KMS-11 (cell line): ENCODE data around the gene PIK3R1.

Experiments
- H2AFZ ChIP-seq: fragments of 200-600 bp; sonication (generic); 2 replicates; pipeline ENCODE4 v1.6.1; 2016; ENCODE audit warnings: antibody characterized with exemption, mixed run types, low read depth
- H3K27ac ChIP-seq: fragments of 200-600 bp; sonication (generic); 2 replicates; pipeline ENCODE4 v1.6.1; 2016; ENCODE audit warnings: mild to moderate bottlenecking, mixed run types
- H3K27me3 ChIP-seq: fragments of 200-600 bp; sonication (generic); 2 replicates; pipeline ENCODE4 v1.6.1; 2017; ENCODE audit warnings: mild to moderate bottlenecking, low read depth, mixed run types, moderate library complexity; ENCODE audit not compliant: insufficient read depth
- H3K36me3 ChIP-seq: fragments of 200-600 bp; sonication (generic); 2 replicates; pipeline ENCODE4 v1.6.1; 2017; ENCODE audit warnings: mild to moderate bottlenecking, mixed run types; ENCODE audit not compliant: insufficient read depth
- H3K4me1 ChIP-seq: fragments of 200-600 bp; sonication (generic); 2 replicates; pipeline ENCODE4 v1.6.1; 2016; ENCODE audit warnings: mild to moderate bottlenecking, low read depth, mixed run types; ENCODE audit not compliant: poor library complexity, severe bottlenecking
- H3K4me2 ChIP-seq: fragments of 200-600 bp; sonication (generic); 2 replicates; pipeline ENCODE4 v1.7.0; 2016; ENCODE audit warnings: mild to moderate bottlenecking, mixed run types
- H3K4me3 ChIP-seq: fragments of 200-600 bp; sonication (generic); IDR thresholded peaks from 2 replicates; pipeline ENCODE4 v1.6.1; 2017; ENCODE audit warnings: low read depth, low read length, mixed read lengths; ENCODE audit not compliant: insufficient read depth
- H3K79me2 ChIP-seq: fragments of 200-600 bp; sonication (generic); 2 replicates; pipeline ENCODE4 v1.6.1; 2016; ENCODE audit warnings: low read depth, mixed run types; ENCODE audit not compliant: insufficient read depth
- H3K9ac ChIP-seq: fragments of 200-600 bp; sonication (generic); 2 replicates; pipeline ENCODE4 v1.6.1; 2016; ENCODE audit warnings: mild to moderate bottlenecking, mixed run types
- H4K20me1 ChIP-seq: fragments of 200-600 bp; sonication (generic); 2 replicates; pipeline ENCODE4 v1.6.1; 2016; ENCODE audit warnings: mild to moderate bottlenecking, mixed run types; ENCODE audit not compliant: insufficient read depth
- TF ChIP-seq, protein P1 (sequence below): fragments of 200-600 bp; sonication (generic); conservative IDR thresholded peaks from 2 replicates; pipeline ENCODE4 v1.6.1; 2017; ENCODE audit warnings: low read depth, mild to moderate bottlenecking, antibody characterized with exemption, low read length, moderate library complexity, mixed read lengths

Gene PIK3R1

DNA sequence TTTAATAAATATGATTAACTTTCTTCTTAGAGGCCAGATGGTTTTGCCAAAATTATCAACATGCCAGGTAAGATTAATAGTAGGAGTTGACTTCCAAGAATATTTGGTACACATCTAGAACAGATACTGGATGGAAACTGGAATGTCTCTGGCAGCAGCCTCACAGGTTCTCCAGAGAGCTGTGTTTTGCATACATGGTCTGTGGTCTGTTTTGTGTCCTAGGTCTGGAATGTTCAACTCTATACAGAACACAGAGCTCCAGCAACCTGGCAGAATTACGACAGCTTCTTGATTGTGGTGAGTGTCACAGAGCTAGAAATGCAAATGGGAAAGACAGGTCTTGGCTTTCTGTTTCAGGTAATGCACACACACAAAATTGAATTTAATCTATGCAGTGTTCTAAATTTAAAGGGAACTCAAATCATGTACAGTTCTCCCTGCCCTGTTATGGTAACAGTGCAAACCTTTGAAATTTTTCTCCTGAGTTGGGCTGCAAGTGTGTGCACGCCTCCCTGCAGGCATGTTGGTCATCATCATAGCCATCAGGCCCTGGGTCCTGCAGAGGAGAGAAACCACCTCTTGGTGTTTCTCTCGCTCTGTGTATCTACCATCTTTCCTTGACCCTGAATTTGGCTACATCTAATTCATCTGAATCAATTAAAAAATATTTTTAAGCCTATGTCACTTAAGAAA lies 58.3 kb downstream of the PIK3R1 start:
- H4K20me1 ChIP-seq, result no peaks in the 10 kb centered on the region

DNA sequence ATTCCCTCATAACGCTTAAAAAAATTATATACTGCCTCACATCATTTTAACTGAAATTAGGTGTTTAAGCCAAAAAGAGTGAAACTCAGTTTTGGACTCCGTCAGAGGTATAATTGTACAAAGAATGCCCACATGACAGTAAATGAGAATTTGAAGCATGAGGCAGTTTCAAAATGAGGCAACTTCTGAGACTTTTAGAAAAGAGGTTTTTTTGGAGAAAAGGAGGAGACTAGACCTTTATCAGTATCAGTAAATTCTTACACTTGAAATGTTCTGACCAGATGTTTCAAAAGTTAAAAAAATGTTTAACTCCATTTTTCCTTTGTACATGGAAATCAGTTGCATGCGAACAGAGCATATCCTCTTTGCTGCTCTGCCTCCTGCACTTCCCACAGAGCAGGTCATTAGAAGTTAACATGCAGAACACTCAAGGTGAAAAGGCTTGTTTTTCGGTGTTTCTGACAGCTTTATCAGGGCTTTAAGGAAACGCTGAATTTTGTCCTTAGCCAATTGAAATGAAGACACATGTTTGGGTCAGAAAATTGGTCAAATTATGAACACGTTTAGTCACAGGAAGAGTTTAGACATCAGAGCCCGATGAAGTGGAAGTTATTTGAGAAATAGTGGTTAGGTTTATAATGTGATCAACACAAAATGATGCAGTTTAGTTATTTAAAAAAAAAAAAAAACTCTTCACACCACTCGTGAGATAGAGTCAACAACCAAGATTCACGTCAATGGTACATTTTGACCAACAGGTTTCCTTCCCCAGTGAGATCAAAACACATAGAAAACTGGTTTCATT lies 59.5 kb downstream of the PIK3R1 start:
- Histone ChIP-seq H3K36me3 (no peaks in the 10 kb centered on the region), H4K20me1 (no peaks in the 10 kb centered on the region), H3K9ac (peak overlapping the region; percentile 4; the same call in 1 of the 2 replicates), H3K79me2 (no peaks in the 10 kb centered on the region), H3K4me1 (peaks cover 43% of the 10 kb centered on the region), H3K27ac (peak overlapping the region; percentile 47), H3K4me2 (peak overlapping the region; percentile 48), H3K27me3 (no peaks in the 10 kb centered on the region), H3K4me3 (no peak overlapping the region), H2AFZ (no peak overlapping the region)
- TF ChIP-seq, protein P1, sequence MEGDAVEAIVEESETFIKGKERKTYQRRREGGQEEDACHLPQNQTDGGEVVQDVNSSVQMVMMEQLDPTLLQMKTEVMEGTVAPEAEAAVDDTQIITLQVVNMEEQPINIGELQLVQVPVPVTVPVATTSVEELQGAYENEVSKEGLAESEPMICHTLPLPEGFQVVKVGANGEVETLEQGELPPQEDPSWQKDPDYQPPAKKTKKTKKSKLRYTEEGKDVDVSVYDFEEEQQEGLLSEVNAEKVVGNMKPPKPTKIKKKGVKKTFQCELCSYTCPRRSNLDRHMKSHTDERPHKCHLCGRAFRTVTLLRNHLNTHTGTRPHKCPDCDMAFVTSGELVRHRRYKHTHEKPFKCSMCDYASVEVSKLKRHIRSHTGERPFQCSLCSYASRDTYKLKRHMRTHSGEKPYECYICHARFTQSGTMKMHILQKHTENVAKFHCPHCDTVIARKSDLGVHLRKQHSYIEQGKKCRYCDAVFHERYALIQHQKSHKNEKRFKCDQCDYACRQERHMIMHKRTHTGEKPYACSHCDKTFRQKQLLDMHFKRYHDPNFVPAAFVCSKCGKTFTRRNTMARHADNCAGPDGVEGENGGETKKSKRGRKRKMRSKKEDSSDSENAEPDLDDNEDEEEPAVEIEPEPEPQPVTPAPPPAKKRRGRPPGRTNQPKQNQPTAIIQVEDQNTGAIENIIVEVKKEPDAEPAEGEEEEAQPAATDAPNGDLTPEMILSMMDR, result no peak

More for the DNA sequence above, 58.3 kb downstream of the PIK3R1 start:
- no peaks in the 10 kb centered on the region for H3K79me2 ChIP-seq
- H3K4me2 ChIP-seq, result peak overlapping the region; percentile 48; the same call in 1 of the 2 replicates
- H3K27ac ChIP-seq, result peak overlapping the region; percentile 47; the same call in 1 of the 2 replicates
- no peaks in the 10 kb centered on the region for H3K36me3 ChIP-seq
- H3K9ac ChIP-seq, result no peak overlapping the region
- peaks cover 43% of the 10 kb centered on the region for H3K4me1 ChIP-seq
- no peak overlapping the region for H2AFZ ChIP-seq
- TF ChIP-seq, protein P1, result no peak
- H3K4me3 ChIP-seq, result no peak overlapping the region
- H3K27me3 ChIP-seq, result no peaks in the 10 kb centered on the region

DNA sequence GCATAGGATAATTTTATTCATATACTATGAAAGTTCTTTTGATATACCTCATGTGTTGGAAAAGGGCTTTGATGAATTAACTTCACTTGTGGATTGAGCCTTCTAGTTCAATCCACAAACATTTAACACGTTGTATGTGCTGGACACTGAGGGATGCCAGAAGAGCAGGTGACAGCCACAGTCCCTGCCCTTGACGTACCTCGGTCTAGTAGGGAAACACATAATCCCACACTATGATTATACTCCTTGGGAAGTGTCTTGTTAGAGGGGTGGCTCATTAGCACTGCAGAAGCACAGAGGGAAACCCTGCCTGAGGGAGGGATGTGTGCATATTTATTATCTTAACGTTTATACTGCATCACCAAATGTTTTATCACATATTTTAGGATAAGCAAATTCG lies 61.2 kb downstream of the PIK3R1 start:
- Histone ChIP-seq H3K79me2 (no peaks in the 10 kb centered on the region), H3K4me2 (no peak overlapping the region), H3K9ac (no peak overlapping the region), H3K4me3 (no peak overlapping the region), H3K27me3 (no peaks in the 10 kb centered on the region), H3K4me1 (peaks cover 43% of the 10 kb centered on the region), H2AFZ (no peak overlapping the region), H4K20me1 (no peaks in the 10 kb centered on the region), H3K36me3 (no peaks in the 10 kb centered on the region), H3K27ac (no peak overlapping the region)
- TF ChIP-seq, protein P1, result no peak

DNA sequence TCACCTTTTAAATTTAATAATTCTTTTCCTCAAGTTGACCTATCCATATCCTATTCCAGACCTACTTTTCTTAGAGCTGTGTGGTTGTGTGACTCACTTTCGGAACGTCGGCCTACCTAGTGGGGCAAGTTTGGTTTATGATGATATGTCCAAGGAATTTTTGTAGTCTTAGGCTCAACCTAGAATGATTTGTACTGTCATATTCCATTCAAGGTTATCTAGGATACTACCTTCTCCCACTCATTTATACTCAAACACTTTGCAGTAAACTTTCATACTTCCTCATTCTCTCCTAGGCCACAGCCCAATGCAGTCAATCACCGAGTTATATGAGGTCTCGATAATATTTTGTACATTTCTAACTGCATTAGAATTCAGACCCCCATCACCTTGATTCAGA lies 61.9 kb downstream of the PIK3R1 start:
- no peaks in the 10 kb centered on the region for H3K27me3 ChIP-seq
- H3K9ac ChIP-seq, result no peak overlapping the region
- H3K79me2 ChIP-seq, result no peaks in the 10 kb centered on the region
- H4K20me1 ChIP-seq, result no peaks in the 10 kb centered on the region
- H3K4me2 ChIP-seq, result no peak overlapping the region
- TF ChIP-seq, protein P1, result no peak
- H3K36me3 ChIP-seq, result no peaks in the 10 kb centered on the region
- H3K27ac ChIP-seq, result no peak overlapping the region
- no peak overlapping the region for H3K4me3 ChIP-seq
- H2AFZ ChIP-seq, result no peak overlapping the region
- peaks cover 42% of the 10 kb centered on the region for H3K4me1 ChIP-seq
